ENCODE results near the gene DRC7. TPM values are rescaled to one million over a fixed set of nuclear protein-coding genes. Genes with fewer than 3 reads are reported as not detected.

The DRC7 gene
- total and polyA plus RNA-seq, 4 donors, result 0.06 to 1.8 (median 0.08) TPM; not detected in 1

DNA sequence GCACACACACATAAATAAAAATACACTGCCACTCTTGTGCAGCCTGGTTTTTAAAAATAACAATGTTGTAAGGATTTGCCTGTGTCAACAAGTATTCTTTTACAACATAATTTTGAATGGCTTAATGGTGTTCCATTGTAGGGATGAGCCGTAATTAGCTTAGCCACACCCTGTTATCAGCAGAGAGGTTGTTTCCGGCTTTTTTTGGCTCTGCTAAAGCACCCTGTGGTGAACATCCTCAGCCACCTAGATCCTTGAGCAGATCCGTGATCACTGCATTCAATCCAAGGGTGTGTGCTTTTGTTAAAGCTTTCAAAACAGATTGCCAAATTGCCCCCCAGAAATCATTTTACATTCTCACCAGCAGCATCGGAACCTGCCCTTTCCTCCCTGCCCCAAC, 47.9 kb downstream of the DRC7 start (continued):
- TF ChIP-seq TAF1 (conservative IDR thresholded peaks at IDR 0.05) (no peak), JUND (IDR thresholded peaks at IDR 0.05) (no peak), RXRA (IDR thresholded peaks at IDR 0.05) (no peak), HNF4G (IDR thresholded peaks at IDR 0.05) (no peak), YY1 (IDR thresholded peaks at IDR 0.05) (no peak)

GRCh38 chr16:57743458-57743857, 48.9 kb downstream of the DRC7 start:
- WGBS, result 91% methylated on average over 10 of the region's 10 CpGs
- H3K27ac ChIP-seq (ENCODE audit: low read depth in 1 of 2, low read length in 2 of 2), result no peak overlapping the region
- no peak for DNase-seq (ENCODE audit: low spot score)
- no peaks in the 10 kb centered on the region for H3K9me3 ChIP-seq (ENCODE audit: control insufficient read depth in 4 of 4, low read length in 3 of 4)
- TF ChIP-seq FOXA2 (IDR thresholded peaks at IDR 0.05) (no peak), EGR1 (IDR thresholded peaks at IDR 0.05; ENCODE audit: low read depth in 2 of 2) (no peak)
- H3K27me3 ChIP-seq (ENCODE audit: control insufficient read depth in 4 of 4, insufficient read depth in 4 of 4, low read length in 3 of 4), result no peaks in the 10 kb centered on the region
- H3K4me1 ChIP-seq (ENCODE audit: control insufficient read depth in 4 of 4, insufficient read depth in 4 of 4, low read length in 3 of 4), result no peaks in the 10 kb centered on the region
- no peak overlapping the region for H3K9ac ChIP-seq (ENCODE audit: low read depth in 1 of 2, low read length in 2 of 2)
- H3K4me3 ChIP-seq (ENCODE audit: low read depth in 1 of 3, low read length in 3 of 3), result no peak overlapping the region
- peaks cover 0 to 3% (median 0%) of the 10 kb centered on the region in 4 donors for H3K36me3 ChIP-seq (ENCODE audit: control insufficient read depth in 4 of 4, insufficient read depth in 3 of 4, low read depth in 1 of 4, low read length in 3 of 4)

DNA sequence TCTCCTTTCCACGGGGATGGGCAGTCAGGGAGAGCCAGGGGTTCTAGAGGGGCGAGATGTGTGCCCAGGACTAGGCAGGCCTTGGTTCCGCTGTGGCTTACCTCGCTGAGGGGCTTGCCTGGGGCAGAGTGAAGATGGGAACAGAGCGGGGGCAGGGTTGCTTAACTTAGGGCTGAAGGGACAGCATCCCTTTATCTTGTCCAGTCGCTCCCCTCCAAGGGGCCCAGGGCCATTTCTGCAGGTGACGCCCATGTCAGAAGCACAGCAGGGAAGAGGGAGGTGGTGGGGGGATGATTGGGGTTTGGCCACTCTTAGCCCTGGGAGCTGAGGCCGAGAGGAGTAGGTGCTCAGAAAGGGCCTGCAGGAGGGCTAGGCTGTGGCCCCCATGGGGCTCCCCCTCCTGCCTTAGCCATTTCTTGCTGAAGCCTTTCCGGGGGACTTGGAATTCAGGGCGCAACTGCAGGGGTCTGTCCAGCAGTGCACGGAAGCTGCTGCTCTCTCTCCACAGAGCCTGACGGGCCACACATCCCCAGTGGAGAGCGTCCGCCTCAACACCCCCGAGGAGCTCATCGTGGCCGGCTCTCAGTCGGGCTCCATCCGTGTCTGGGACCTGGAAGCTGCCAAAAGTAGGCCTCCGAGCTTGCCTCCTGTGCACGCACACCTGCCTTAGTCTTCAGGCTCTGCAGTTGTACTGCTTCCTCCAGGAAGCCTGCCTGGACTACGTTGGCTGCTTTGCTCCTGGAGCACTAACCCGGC, 49.5 kb downstream of the DRC7 start:
- H3K4me1 ChIP-seq (ENCODE audit: control insufficient read depth in 4 of 4, insufficient read depth in 4 of 4, low read length in 3 of 4), result no peaks in the 10 kb centered on the region
- no peak overlapping the region for H3K4me3 ChIP-seq (ENCODE audit: low read depth in 1 of 3, low read length in 3 of 3)
- no peak for DNase-seq (ENCODE audit: low spot score)
- H3K9ac ChIP-seq (ENCODE audit: low read depth in 1 of 2, low read length in 2 of 2), result no peak overlapping the region
- WGBS, result 92% methylated on average over 23 of the region's 23 CpGs
- TF ChIP-seq HNF4A (conservative IDR thresholded peaks at IDR 0.05), result no peak
- TF ChIP-seq GABPA (IDR thresholded peaks at IDR 0.05 in 1 of 2, conservative IDR thresholded peaks at IDR 0.05 in 1 of 2), result no peak
- no peak for TF ChIP-seq EGR1 (IDR thresholded peaks at IDR 0.05; ENCODE audit: low read depth in 2 of 2)
- no peak for TF ChIP-seq RAD21 (IDR thresholded peaks at IDR 0.05)
- TF ChIP-seq RXRA (IDR thresholded peaks at IDR 0.05), result no peak
- H3K36me3 ChIP-seq (ENCODE audit: control insufficient read depth in 4 of 4, insufficient read depth in 3 of 4, low read depth in 1 of 4, low read length in 3 of 4), result peaks cover 0 to 3% (median 0%) of the 10 kb centered on the region in 4 donors
- no peaks in the 10 kb centered on the region for H3K27me3 ChIP-seq (ENCODE audit: control insufficient read depth in 4 of 4, insufficient read depth in 4 of 4, low read length in 3 of 4)
- no peak overlapping the region for H3K27ac ChIP-seq (ENCODE audit: low read depth in 1 of 2, low read length in 2 of 2)
- H3K9me3 ChIP-seq (ENCODE audit: control insufficient read depth in 4 of 4, low read length in 3 of 4), result no peaks in the 10 kb centered on the region

GRCh38 chr16:57744642-57744903, 50.0 kb downstream of the DRC7 start:
- no peak for TF ChIP-seq NR2F2 (IDR thresholded peaks at IDR 0.05)
- TF ChIP-seq TAF1 (conservative IDR thresholded peaks at IDR 0.05), result no peak
- TF ChIP-seq REST (IDR thresholded peaks at IDR 0.05), result no peak
- TF ChIP-seq RAD21 (IDR thresholded peaks at IDR 0.05), result no peak
- TF ChIP-seq, protein P1, sequence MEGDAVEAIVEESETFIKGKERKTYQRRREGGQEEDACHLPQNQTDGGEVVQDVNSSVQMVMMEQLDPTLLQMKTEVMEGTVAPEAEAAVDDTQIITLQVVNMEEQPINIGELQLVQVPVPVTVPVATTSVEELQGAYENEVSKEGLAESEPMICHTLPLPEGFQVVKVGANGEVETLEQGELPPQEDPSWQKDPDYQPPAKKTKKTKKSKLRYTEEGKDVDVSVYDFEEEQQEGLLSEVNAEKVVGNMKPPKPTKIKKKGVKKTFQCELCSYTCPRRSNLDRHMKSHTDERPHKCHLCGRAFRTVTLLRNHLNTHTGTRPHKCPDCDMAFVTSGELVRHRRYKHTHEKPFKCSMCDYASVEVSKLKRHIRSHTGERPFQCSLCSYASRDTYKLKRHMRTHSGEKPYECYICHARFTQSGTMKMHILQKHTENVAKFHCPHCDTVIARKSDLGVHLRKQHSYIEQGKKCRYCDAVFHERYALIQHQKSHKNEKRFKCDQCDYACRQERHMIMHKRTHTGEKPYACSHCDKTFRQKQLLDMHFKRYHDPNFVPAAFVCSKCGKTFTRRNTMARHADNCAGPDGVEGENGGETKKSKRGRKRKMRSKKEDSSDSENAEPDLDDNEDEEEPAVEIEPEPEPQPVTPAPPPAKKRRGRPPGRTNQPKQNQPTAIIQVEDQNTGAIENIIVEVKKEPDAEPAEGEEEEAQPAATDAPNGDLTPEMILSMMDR (IDR thresholded peaks at IDR 0.05; ENCODE audit: low read depth, low read length, missing input control), result no peak
- no peak for TF ChIP-seq YY1 (IDR thresholded peaks at IDR 0.05)
- TF ChIP-seq HNF4G (IDR thresholded peaks at IDR 0.05), result no peak
- no peak for TF ChIP-seq GABPA (IDR thresholded peaks at IDR 0.05 in 1 of 2, conservative IDR thresholded peaks at IDR 0.05 in 1 of 2)
- no peak for TF ChIP-seq FOXA2 (IDR thresholded peaks at IDR 0.05)
- H3K27me3 ChIP-seq (ENCODE audit: control insufficient read depth in 4 of 4, insufficient read depth in 4 of 4, low read length in 3 of 4), result no peaks in the 10 kb centered on the region
- 94% methylated on average over 7 of the region's 7 CpGs for WGBS
- H3K36me3 ChIP-seq (ENCODE audit: control insufficient read depth in 4 of 4, insufficient read depth in 3 of 4, low read depth in 1 of 4, low read length in 3 of 4), result peaks cover 0 to 3% (median 0%) of the 10 kb centered on the region in 4 donors
- H3K9me3 ChIP-seq (ENCODE audit: control insufficient read depth in 4 of 4, low read length in 3 of 4), result no peaks in the 10 kb centered on the region
- H3K4me3 ChIP-seq (ENCODE audit: low read depth in 1 of 3, low read length in 3 of 3), result no peak overlapping the region
- no peaks in the 10 kb centered on the region for H3K4me1 ChIP-seq (ENCODE audit: control insufficient read depth in 4 of 4, insufficient read depth in 4 of 4, low read length in 3 of 4)
- no peak for DNase-seq (ENCODE audit: low spot score)
- H3K27ac ChIP-seq (ENCODE audit: low read depth in 1 of 2, low read length in 2 of 2), result no peak overlapping the region
- H3K9ac ChIP-seq (ENCODE audit: low read depth in 1 of 2, low read length in 2 of 2), result no peak overlapping the region
